A673 (cell line): ENCODE data around the gene CREB5. TPM values are rescaled to one million over a fixed set of nuclear protein-coding genes. Genes with fewer than 3 reads are reported as not detected.

Source experiments
- BruUV-seq: library from RNA; stranded (reverse); fragments of 400-500 nt; replicated peaks from 2 replicates; lab custom pipeline; 2021; lab: Mats Ljungman, UMichigan
- CTCF ChIA-PET: fragments of 300-600 bp; sonication (Branson Sonifier 250); formaldehyde crosslinking; loops from one replicate; lab custom pipeline; 2022; ENCODE audit warnings: antibody characterized with exemption; lab: Charles Lee
- POLR2A ChIA-PET: fragments of 300-600 bp; sonication (Branson Sonifier 250); formaldehyde crosslinking; loops from one replicate; lab custom pipeline; 2022; ENCODE audit warnings: antibody characterized with exemption; ENCODE audit not compliant: low non-redundant PET; lab: Charles Lee
- DNase-seq: peaks from one replicate; pipeline ENCODE4 v3.0.0-alpha.2; 2015; ENCODE audit warnings: low spot score
- H3K27ac ChIP-seq: fragments of 200-600 bp; sonication (generic); 2 replicates; pipeline ENCODE4 v1.5.1; 2016; ENCODE audit warnings: mixed run types, low read depth, mild to moderate bottlenecking, mixed read lengths, antibody characterized with exemption, low read length; ENCODE audit not compliant: poor library complexity, severe bottlenecking
- H3K27me3 ChIP-seq: fragments of 200-600 bp; sonication (generic); replicated peaks from 2 replicates; pipeline ENCODE4 v1.6.1; 2017; ENCODE audit warnings: mixed run types, low read depth, mild to moderate bottlenecking, mixed read lengths, antibody characterized with exemption, low read length; ENCODE audit not compliant: insufficient read depth, poor library complexity
- H3K36me3 ChIP-seq: fragments of 200-600 bp; sonication (generic); 2 replicates; pipeline ENCODE4 v1.6.1; 2016; ENCODE audit warnings: mixed run types, mild to moderate bottlenecking, mixed read lengths, antibody characterized with exemption, low read length; ENCODE audit not compliant: insufficient read depth, poor library complexity, severe bottlenecking
- H3K4me1 ChIP-seq: fragments of 200-600 bp; sonication (generic); 2 replicates; pipeline ENCODE4 v1.6.1; 2017; ENCODE audit warnings: mixed run types, mild to moderate bottlenecking, mixed read lengths, antibody characterized with exemption, low read length; ENCODE audit not compliant: insufficient read depth, poor library complexity, severe bottlenecking
- H3K4me3 ChIP-seq: fragments of 200-600 bp; sonication (generic); 2 replicates; pipeline ENCODE4 v1.5.1; 2016; ENCODE audit warnings: low read depth, mixed run types, mild to moderate bottlenecking, mixed read lengths, low read length; ENCODE audit not compliant: poor library complexity, severe bottlenecking
- H3K9me3 ChIP-seq: fragments of 200-600 bp; sonication (generic); 2 replicates; pipeline ENCODE4 v1.6.1; 2016; ENCODE audit warnings: mixed run types, low read depth, mild to moderate bottlenecking, mixed read lengths, antibody characterized with exemption, low read length; ENCODE audit not compliant: poor library complexity, severe bottlenecking
- CTCF ChIP-seq: fragments of 300-800, 200-600 bp; sonication (generic); conservative IDR thresholded peaks from 2 replicates; pipeline ENCODE4 v1.5.1; 2017; ENCODE audit warnings: low read depth, mild to moderate bottlenecking, antibody characterized with exemption, low read length, moderate library complexity, mixed read lengths
- EZH2 ChIP-seq: fragments of 200-600 bp; sonication (generic); IDR thresholded peaks from 2 replicates; pipeline ENCODE4 v1.6.1; 2017; ENCODE audit warnings: borderline replicate concordance, low read depth, mild to moderate bottlenecking, mixed read lengths, antibody characterized with exemption, low read length; ENCODE audit not compliant: poor library complexity, severe bottlenecking
- intact Hi-C: fragments of 100-400 bp; cut with micrococcal nuclease; formaldehyde crosslinking; loops from one replicate; pipeline ENCODE4 v1.10.0; 2022; ENCODE audit not compliant: unreplicated experiment
- total RNA-seq: library from RNA; stranded (reverse); gene quantifications from 2 replicates; pipeline ENCODE4 v1.2.3, GENCODE V29; 2021

CREB5 gene
- total RNA-seq, 1 experiment from 2014 or later: 10.3 TPM

GRCh38 chr7:28649811-28650210 lies 237.5 kb downstream of the CREB5 start:
- CTCF ChIA-PET: no interaction called here
- DNase-seq: no peak
- no peak overlapping the region for H3K4me3 ChIP-seq
- POLR2A ChIA-PET: no interaction called here
- no peaks in the 10 kb centered on the region for H3K4me1 ChIP-seq
- intact Hi-C loops: no loop called here
- no TSS peak for BruUV-seq
- no peaks in the 10 kb centered on the region for H3K36me3 ChIP-seq
- TF ChIP-seq CTCF (no peak), EZH2 (no peak)
- peaks cover 4% of the 10 kb centered on the region for H3K27me3 ChIP-seq
- H3K27ac ChIP-seq: no peak overlapping the region
- no peaks in the 10 kb centered on the region for H3K9me3 ChIP-seq

DNA sequence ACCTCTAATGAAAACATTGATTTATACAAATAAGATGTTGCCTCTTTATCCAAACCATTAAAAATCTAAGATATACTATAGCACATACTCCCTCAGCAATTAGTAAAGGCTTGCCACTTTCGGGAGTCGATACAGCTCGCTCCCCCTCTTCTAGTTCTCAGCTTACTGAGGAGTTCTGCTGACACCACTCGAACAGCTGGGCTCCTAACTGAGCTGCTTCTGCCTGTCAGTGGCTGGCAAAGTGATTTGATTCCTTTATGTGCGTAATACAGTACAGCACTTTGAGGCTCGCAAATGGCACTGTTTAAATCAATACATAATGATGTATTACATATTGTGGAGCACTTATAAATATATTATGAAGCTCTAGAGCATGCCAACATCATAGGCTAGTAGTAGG lies 241.8 kb downstream of the CREB5 start:
- POLR2A ChIA-PET: no interaction called here

GRCh38 chr7:28656529-28656928 lies 244.2 kb downstream of the CREB5 start:
- TF ChIP-seq EZH2: no peak
- no peak for TF ChIP-seq CTCF
- no TSS peak for BruUV-seq
- DNase-seq: no peak
- peaks cover 6% of the 10 kb centered on the region for H3K9me3 ChIP-seq
- ChIA-PET CTCF (no interaction called here), POLR2A (no interaction called here)
- no peak overlapping the region for H3K4me3 ChIP-seq
- peaks cover 4% of the 10 kb centered on the region for H3K27me3 ChIP-seq
- no peak overlapping the region for H3K27ac ChIP-seq
- intact Hi-C loops: no loop called here
- H3K4me1 ChIP-seq: no peaks in the 10 kb centered on the region
- H3K36me3 ChIP-seq: no peaks in the 10 kb centered on the region

More for the DNA sequence above, 241.8 kb downstream of the CREB5 start:
- no peak overlapping the region for H3K4me3 ChIP-seq
- no peak overlapping the region for H3K27ac ChIP-seq
- TF ChIP-seq CTCF: no peak
- TF ChIP-seq EZH2: no peak
- DNase-seq: no peak
- no peaks in the 10 kb centered on the region for H3K9me3 ChIP-seq
- intact Hi-C loops: no loop called here
- peaks cover 4% of the 10 kb centered on the region for H3K27me3 ChIP-seq
- CTCF ChIA-PET: no interaction called here
- H3K36me3 ChIP-seq: no peaks in the 10 kb centered on the region
- no TSS peak for BruUV-seq
- no peaks in the 10 kb centered on the region for H3K4me1 ChIP-seq
